Fibroblast of lung (primary cell): ENCODE measurements around the gene DRD2. TPM values are rescaled to one million over a fixed set of nuclear protein-coding genes. Genes with fewer than 3 reads are reported as not detected.

Experiments
- DNase-seq, 2 donors: peaks; one replicate each; pipeline versions ENCODE4 v3.0.0 to v3.0.0-alpha.2; 2010; ENCODE audit warnings: low read depth in 2 of 2
- H2AFZ ChIP-seq: 2 replicates; pipeline ENCODE4 v1.5.1; 2012; ENCODE audit warnings: low read length, control low read depth, inconsistent platforms
- H3K27ac ChIP-seq: 2 replicates; pipeline ENCODE4 v1.5.1; 2011; ENCODE audit warnings: low read length, control low read depth; ENCODE audit not compliant: insufficient read depth
- H3K27me3 ChIP-seq: 2 replicates; pipeline ENCODE4 v1.5.1; 2011; ENCODE audit warnings: mild to moderate bottlenecking, low read length; ENCODE audit not compliant: control insufficient read depth, insufficient read depth
- H3K36me3 ChIP-seq: 2 replicates; pipeline ENCODE4 v1.5.1; 2011; ENCODE audit warnings: low read length; ENCODE audit not compliant: control insufficient read depth, insufficient read depth
- H3K4me1 ChIP-seq: 2 replicates; pipeline ENCODE4 v1.5.1; 2011; ENCODE audit warnings: low read length; ENCODE audit not compliant: control insufficient read depth, insufficient read depth; ENCODE audit errors: extremely low read depth
- H3K4me2 ChIP-seq: 2 replicates; pipeline ENCODE4 v1.5.1; 2011; ENCODE audit warnings: low read length, control low read depth; ENCODE audit not compliant: insufficient read depth; ENCODE audit errors: extremely low read depth
- H3K4me3 ChIP-seq, 4 experiments: fragments of 200-600 bp in 1 of 4; sonication (generic) in 1 of 4; replicated peaks in 1 of 4; 2 replicates each; pipeline ENCODE4 v1.5.1; 2011 to 2016; ENCODE audit warnings: low read length in 4 of 4, low read depth in 3 of 4, mild to moderate bottlenecking in 3 of 4, control low read depth in 2 of 4, inconsistent platforms in 1 of 4, mixed read lengths in 1 of 4; ENCODE audit not compliant: insufficient read depth in 1 of 4; ENCODE audit errors: control extremely low read depth in 1 of 4
- H3K79me2 ChIP-seq: 2 replicates; pipeline ENCODE4 v1.5.1; 2012; ENCODE audit warnings: mild to moderate bottlenecking, low read length, inconsistent platforms; ENCODE audit not compliant: control insufficient read depth, insufficient read depth
- H3K9ac ChIP-seq: 2 replicates; pipeline ENCODE4 v1.5.1; 2011; ENCODE audit warnings: mild to moderate bottlenecking, low read length, control low read depth; ENCODE audit not compliant: insufficient read depth
- H3K9me3 ChIP-seq: 2 replicates; pipeline ENCODE4 v1.5.1; 2012; ENCODE audit warnings: low read depth, low read length; ENCODE audit not compliant: control insufficient read depth, insufficient read depth
- H4K20me1 ChIP-seq: 2 replicates; pipeline ENCODE4 v1.5.1; 2011; ENCODE audit warnings: low read length; ENCODE audit not compliant: control insufficient read depth, insufficient read depth; ENCODE audit errors: extremely low read depth
- CTCF ChIP-seq, 2 donors: IDR thresholded peaks in 1 of 2; conservative IDR thresholded peaks in 1 of 2; 1 replicate in 1 of 2; 2 replicates in 1 of 2; pipeline ENCODE4 v1.5.1; 2011 to 2012; ENCODE audit warnings: low read length in 2 of 2, control low read depth in 1 of 2, inconsistent platforms in 1 of 2, low read depth in 1 of 2, mild to moderate bottlenecking in 1 of 2
- EZH2 ChIP-seq: IDR thresholded peaks from 2 replicates; pipeline ENCODE4 v1.5.1; 2012; ENCODE audit warnings: low read length, control low read depth, mild to moderate bottlenecking; ENCODE audit errors: missing control alignments
- polyA plus RNA-seq, 2 donors: library from polyadenylated mRNA; depleted of rRNA in 1 of 2; stranded (reverse) in 1 of 2; unstranded in 1 of 2; fragments of >200 nt; gene quantifications; 2 replicates each; pipeline ENCODE4 v1.2.1, GENCODE V29; 2011 to 2012; ENCODE audit warnings: missing spikeins in 1 of 2
- total RNA-seq: library from RNA; depleted of rRNA; stranded (reverse); fragments of >200 nt; gene quantifications from 2 replicates; pipeline ENCODE4 v1.2.1, GENCODE V29; 2014

DRD2 gene
- total and polyA plus RNA-seq, 2 donors (not counting 1 experiment from before 2014, with no cell fraction given): not detected

- Histone ChIP-seq H3K4me3 (no peak overlapping the region), H3K36me3 (no peaks in the 10 kb centered on the region), H3K4me1 (no peaks in the 10 kb centered on the region), H3K9ac (no peak overlapping the region), H3K27me3 (peaks cover 12% of the 10 kb centered on the region), H4K20me1 (no peaks in the 10 kb centered on the region), H3K79me2 (no peaks in the 10 kb centered on the region), H2AFZ (no peak overlapping the region), H3K9me3 (no peaks in the 10 kb centered on the region), H3K4me2 (no peak overlapping the region), H3K27ac (no peak overlapping the region)
- DNase-seq: peak in 1 of 2 donors; percentile 8
- no peak for TF ChIP-seq EZH2
- no peak for TF ChIP-seq CTCF (conservative IDR thresholded peaks at IDR 0.05 in 1 of 2, IDR thresholded peaks at IDR 0.05 in 1 of 2; ENCODE audit: low read depth in 1 of 2, low read length in 2 of 2)
These were observed 82.8 kb downstream of the DRD2 start for GRCh38 chr11:113392236-113392921.

GRCh38 chr11:113389272-113389671, 85.9 kb downstream of the DRD2 start:
- no peak for DNase-seq
- Histone ChIP-seq H3K36me3 (no peaks in the 10 kb centered on the region), H3K27me3 (peaks cover 12% of the 10 kb centered on the region), H3K79me2 (no peaks in the 10 kb centered on the region), H3K4me1 (peaks cover 2% of the 10 kb centered on the region), H2AFZ (no peak overlapping the region), H3K27ac (no peak overlapping the region), H3K4me2 (no peak overlapping the region), H4K20me1 (no peaks in the 10 kb centered on the region), H3K4me3 (no peak overlapping the region), H3K9ac (no peak overlapping the region), H3K9me3 (no peaks in the 10 kb centered on the region)
- TF ChIP-seq CTCF (conservative IDR thresholded peaks at IDR 0.05 in 1 of 2, IDR thresholded peaks at IDR 0.05 in 1 of 2; ENCODE audit: low read depth in 1 of 2, low read length in 2 of 2): no peak
- no peak for TF ChIP-seq EZH2

- Histone ChIP-seq H3K9ac (no peak within 1 kb of the TSS), H3K9me3 (no peaks in the 10 kb centered on the region), H3K4me1 (peaks cover 2% of the 10 kb centered on the region), H3K4me3 (no peak within 1 kb of the TSS), H2AFZ (no peak within 1 kb of the TSS), H3K79me2 (no peaks in the 10 kb centered on the region), H3K4me2 (peak within 1 kb of the TSS; percentile 23), H3K27ac (no peak within 1 kb of the TSS), H3K27me3 (peaks cover 12% of the 10 kb centered on the region), H4K20me1 (no peaks in the 10 kb centered on the region), H3K36me3 (no peaks in the 10 kb centered on the region)
- no peak for DNase-seq
- TF ChIP-seq EZH2: no peak
- peak in 1 of 2 donors; percentile 12 for TF ChIP-seq CTCF (conservative IDR thresholded peaks at IDR 0.05 in 1 of 2, IDR thresholded peaks at IDR 0.05 in 1 of 2; ENCODE audit: low read depth in 1 of 2, low read length in 2 of 2)
These were observed 87.5 kb downstream of the DRD2 start, which contains the start of gene ANKK1 for GRCh38 chr11:113387605-113388211. Gene ANKK1, plus strand, starts transcription at chr11:113387779. Its CDS starts 106 bp downstream, at chr11:113387885.
